HCT116 (cell line): ENCODE results near the gene COMMD10. TPM values are rescaled to one million over a fixed set of nuclear protein-coding genes. Genes with fewer than 3 reads are reported as not detected.

ENCODE experiments used
- ATAC-seq: fragments of 200-7000 bp; cut with Tn5 transposase; 2 replicates; pipeline ENCODE4 v1.9.1; 2020; ENCODE audit warnings: mild to moderate bottlenecking, moderate library complexity
- BruUV-seq: library from RNA; stranded (reverse); fragments of 400-500 nt; replicated peaks from 2 replicates; lab custom pipeline; 2021; lab: Mats Ljungman, UMichigan
- CTCF ChIA-PET: fragments of 300-600 bp; sonication (Branson Sonifier 250); formaldehyde crosslinking; loops from one replicate; lab custom pipeline; 2021; ENCODE audit warnings: antibody characterized with exemption; lab: Charles Lee
- POLR2A ChIA-PET: fragments of 300-600, 350-600 bp; sonication (Branson Sonifier 250); formaldehyde crosslinking; loops from one replicate; lab custom pipeline; 2021; ENCODE audit warnings: antibody characterized with exemption; lab: Charles Lee
- RAD21 ChIA-PET, 2 experiments: fragments of 300-600 bp; sonication (Branson Sonifier 250); formaldehyde crosslinking; loops; one replicate each; lab custom pipeline; 2023; ENCODE audit warnings: low total read pairs in 2 of 2; ENCODE audit not compliant: uncharacterized antibody in 2 of 2, unreplicated experiment in 2 of 2, low non-redundant PET in 1 of 2; lab: Charles Lee
- DNase-seq: peaks from one replicate; pipeline ENCODE4 v3.0.0-alpha.2; 2010; ENCODE audit warnings: low read depth, low spot score
- H2AFZ ChIP-seq: fragments of 200-600 bp; shearing (Covaris generic), sonication (generic); 2 replicates; pipeline ENCODE4 v1.6.1; 2017; ENCODE audit warnings: low read depth, mixed run types, mixed read lengths, antibody characterized with exemption, low read length; ENCODE audit not compliant: poor library complexity, severe bottlenecking
- H3K27ac ChIP-seq: 2 replicates; pipeline ENCODE4 v1.5.1; 2012; ENCODE audit warnings: low read depth, low read length
- H3K27me3 ChIP-seq: fragments of 200-600 bp; sonication (generic); 2 replicates; pipeline ENCODE4 v1.6.1; 2016; ENCODE audit warnings: mixed run types, low read length, mixed read lengths; ENCODE audit not compliant: insufficient read depth
- H3K36me3 ChIP-seq, 2 experiments: fragments of 200-500 bp in 1 of 2; fragments of 200-600 bp in 1 of 2; sonication (Bioruptor generic) in 1 of 2; sonication (generic) in 1 of 2; 2 replicates each; pipeline versions ENCODE4 v1.5.1 to v1.6.1; 2014 to 2016; ENCODE audit warnings: low read length in 2 of 2, inconsistent platforms in 1 of 2, mixed read lengths in 1 of 2, mixed run types in 1 of 2; ENCODE audit not compliant: insufficient read depth in 2 of 2, control insufficient read depth in 1 of 2
- H3K4me1 ChIP-seq, 2 experiments: fragments of 200-600 bp in 1 of 2; sonication (generic) in 1 of 2; 2 replicates each; pipeline versions ENCODE4 v1.5.1 to v1.6.1; 2012 to 2017; ENCODE audit warnings: low read length in 2 of 2, inconsistent platforms in 1 of 2, mild to moderate bottlenecking in 1 of 2, mixed read lengths in 1 of 2, mixed run types in 1 of 2, moderate library complexity in 1 of 2; ENCODE audit not compliant: insufficient read depth in 2 of 2, control insufficient read depth in 1 of 2
- H3K4me2 ChIP-seq: fragments of 200-600 bp; sonication (generic); 2 replicates; pipeline ENCODE4 v1.6.1; 2017; ENCODE audit warnings: mixed run types, low read length, mixed read lengths
- H3K4me3 ChIP-seq, 2 experiments: fragments of 200-600 bp in 1 of 2; sonication (generic) in 1 of 2; replicated peaks in 1 of 2; 2 replicates each; pipeline ENCODE4 v1.5.1; 2011 to 2016; ENCODE audit warnings: low read length in 2 of 2, control low read depth in 1 of 2, low read depth in 1 of 2, mild to moderate bottlenecking in 1 of 2, mixed read lengths in 1 of 2, mixed run types in 1 of 2
- H3K79me2 ChIP-seq: fragments of 200-600 bp; sonication (generic); 2 replicates; pipeline ENCODE4 v1.6.1; 2017; ENCODE audit warnings: mild to moderate bottlenecking, mixed run types, low read length, moderate library complexity, mixed read lengths; ENCODE audit not compliant: insufficient read depth
- H3K9ac ChIP-seq: fragments of 200-600 bp; sonication (generic); 2 replicates; pipeline ENCODE4 v1.6.1; 2016; ENCODE audit warnings: low read length, mixed read lengths
- H3K9me2 ChIP-seq: fragments of 200-600 bp; sonication (generic), shearing (Covaris generic); 2 replicates; pipeline ENCODE4 v1.6.1; 2017; ENCODE audit warnings: mixed run types, mild to moderate bottlenecking, moderate library complexity; ENCODE audit not compliant: insufficient read depth
- H3K9me3 ChIP-seq, 2 experiments: fragments of 200-500 bp in 1 of 2; fragments of 200-600 bp in 1 of 2; sonication (Bioruptor generic) in 1 of 2; sonication (generic) in 1 of 2; 2 replicates each; pipeline ENCODE4 v1.6.1; 2014 to 2017; ENCODE audit warnings: low read length in 2 of 2, mixed read lengths in 2 of 2, inconsistent platforms in 1 of 2, low read depth in 1 of 2, mild to moderate bottlenecking in 1 of 2, mixed run types in 1 of 2, moderate library complexity in 1 of 2; ENCODE audit not compliant: control insufficient read depth in 1 of 2, insufficient read depth in 1 of 2
- H4K20me1 ChIP-seq: fragments of 200-600 bp; sonication (generic), shearing (Covaris generic); 2 replicates; pipeline ENCODE4 v1.6.1; 2017; ENCODE audit warnings: mixed run types, mild to moderate bottlenecking, moderate library complexity; ENCODE audit not compliant: insufficient read depth
- CBX3 ChIP-seq: IDR thresholded peaks from 2 replicates; pipeline ENCODE4 v1.6.1; 2012; ENCODE audit warnings: low read depth
- ELF1 ChIP-seq: IDR thresholded peaks from 2 replicates; pipeline ENCODE4 v1.6.1; 2012; ENCODE audit warnings: low read depth, borderline replicate concordance
- EZH2 ChIP-seq: fragments of 200-600 bp; sonication (generic); IDR thresholded peaks from 2 replicates; pipeline ENCODE4 v1.6.1; 2017; ENCODE audit warnings: antibody characterized with exemption, mixed run types
- EZH2phosphoT487 ChIP-seq: fragments of 200-600 bp; IDR thresholded peaks from 2 replicates; pipeline ENCODE4 v1.6.1; 2018; ENCODE audit warnings: antibody characterized with exemption, borderline replicate concordance
- JUND ChIP-seq: IDR thresholded peaks from 2 replicates; pipeline ENCODE4 v1.6.1; 2012
- POLR2A ChIP-seq: IDR thresholded peaks from 2 replicates; pipeline ENCODE4 v1.7.0; 2011; ENCODE audit warnings: borderline replicate concordance; ENCODE audit not compliant: insufficient read depth, insufficient read length; ENCODE audit errors: extremely low read depth
- POLR2AphosphoS5 ChIP-seq: IDR thresholded peaks from 2 replicates; pipeline ENCODE4 v1.6.1; 2011; ENCODE audit warnings: mild to moderate bottlenecking, low read depth, low read length, moderate library complexity
- SRF ChIP-seq: IDR thresholded peaks from 2 replicates; pipeline ENCODE4 v1.6.1; 2012; ENCODE audit warnings: low read depth
- ZFX ChIP-seq: fragments of 450-650 bp; IDR thresholded peaks from 2 replicates; pipeline ENCODE4 v1.6.1; 2017
- ZNF274 ChIP-seq: fragments of 200-500 bp; sonication (Bioruptor generic); IDR thresholded peaks from 2 replicates; pipeline ENCODE4 v1.6.1; 2014; ENCODE audit warnings: mild to moderate bottlenecking, low read depth, low read length, inconsistent platforms
- intact Hi-C: fragments of 100-400 bp; cut with micrococcal nuclease; formaldehyde crosslinking; loops from 2 replicates; pipeline ENCODE4 v1.10.0; 2022
- total RNA-seq: library from RNA; stranded (reverse); gene quantifications from one replicate; pipeline ENCODE4 v1.2.1, GENCODE V29; 2021; ENCODE audit not compliant: unreplicated experiment
- TF ChIP-seq, protein P1 (sequence below), 3 experiments: fragments of 200-600 bp in 1 of 3; sonication (generic) in 1 of 3; IDR thresholded peaks in 2 of 3; conservative IDR thresholded peaks in 1 of 3; 2 replicates each; pipeline ENCODE4 v1.5.1; 2012 to 2017; ENCODE audit warnings: low read depth in 2 of 3, low read length in 2 of 3, antibody characterized with exemption in 1 of 3, borderline replicate concordance in 1 of 3, control low read depth in 1 of 3, mild to moderate bottlenecking in 1 of 3, mixed read lengths in 1 of 3, mixed run types in 1 of 3, moderate library complexity in 1 of 3; ENCODE audit not compliant: insufficient read depth in 1 of 3
- TF ChIP-seq, protein P2 (sequence below): IDR thresholded peaks from 2 replicates; pipeline ENCODE4 v1.6.1; 2012

Gene COMMD10
- total RNA-seq, 1 experiment from 2014 or later = 35.3 TPM

DNA sequence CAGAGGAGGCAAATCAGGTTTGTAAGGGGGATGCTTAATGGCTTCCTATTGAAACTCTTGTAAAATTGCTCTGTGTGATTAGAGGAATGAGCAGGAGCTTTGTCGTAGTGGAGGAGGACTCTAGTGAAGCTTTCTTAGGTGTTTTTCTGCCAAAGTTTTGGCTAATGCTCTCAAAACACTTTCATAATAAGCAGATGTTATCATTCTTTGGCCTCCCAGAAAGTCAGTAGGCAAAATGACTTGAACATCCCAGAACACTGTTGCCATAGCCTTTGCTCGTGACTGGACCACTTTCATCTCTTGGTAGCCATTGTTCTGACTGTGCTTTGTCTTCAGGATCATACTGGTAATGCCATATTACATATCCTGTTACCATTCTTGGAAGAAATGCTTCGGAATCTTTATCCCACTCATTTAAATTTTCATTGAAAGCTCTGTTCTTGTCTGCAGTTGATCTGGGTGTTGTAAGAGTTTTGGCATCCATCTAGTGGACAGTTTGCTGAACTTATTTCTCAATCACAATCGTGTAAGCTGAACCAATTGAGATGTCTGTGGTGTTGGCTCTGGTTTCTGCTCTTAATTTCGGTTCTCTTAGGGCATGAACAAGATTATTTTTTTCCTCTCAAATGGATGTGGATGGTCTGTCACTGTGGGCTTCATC, 187.6 kb downstream of the COMMD10 start:
- Histone ChIP-seq H4K20me1 (no peaks in the 10 kb centered on the region), H3K4me1 (no peaks in the 10 kb centered on the region), H3K27ac (no peak overlapping the region), H3K79me2 (no peaks in the 10 kb centered on the region), H3K4me2 (no peak overlapping the region), H3K36me3 (no peaks in the 10 kb centered on the region), H2AFZ (no peak overlapping the region), H3K9me3 (peaks cover 0 to 8% of the 10 kb centered on the region in 2 experiments; a peak in 1 of 4 replicates), H3K9ac (no peak overlapping the region), H3K4me3 (no peak overlapping the region), H3K27me3 (no peaks in the 10 kb centered on the region), H3K9me2 (no peaks in the 10 kb centered on the region)
- no TSS peak for BruUV-seq
- CTCF ChIA-PET = no interaction called here
- intact Hi-C loops = no loop called here
- POLR2A ChIA-PET = no interaction called here
- TF ChIP-seq, protein P1, sequence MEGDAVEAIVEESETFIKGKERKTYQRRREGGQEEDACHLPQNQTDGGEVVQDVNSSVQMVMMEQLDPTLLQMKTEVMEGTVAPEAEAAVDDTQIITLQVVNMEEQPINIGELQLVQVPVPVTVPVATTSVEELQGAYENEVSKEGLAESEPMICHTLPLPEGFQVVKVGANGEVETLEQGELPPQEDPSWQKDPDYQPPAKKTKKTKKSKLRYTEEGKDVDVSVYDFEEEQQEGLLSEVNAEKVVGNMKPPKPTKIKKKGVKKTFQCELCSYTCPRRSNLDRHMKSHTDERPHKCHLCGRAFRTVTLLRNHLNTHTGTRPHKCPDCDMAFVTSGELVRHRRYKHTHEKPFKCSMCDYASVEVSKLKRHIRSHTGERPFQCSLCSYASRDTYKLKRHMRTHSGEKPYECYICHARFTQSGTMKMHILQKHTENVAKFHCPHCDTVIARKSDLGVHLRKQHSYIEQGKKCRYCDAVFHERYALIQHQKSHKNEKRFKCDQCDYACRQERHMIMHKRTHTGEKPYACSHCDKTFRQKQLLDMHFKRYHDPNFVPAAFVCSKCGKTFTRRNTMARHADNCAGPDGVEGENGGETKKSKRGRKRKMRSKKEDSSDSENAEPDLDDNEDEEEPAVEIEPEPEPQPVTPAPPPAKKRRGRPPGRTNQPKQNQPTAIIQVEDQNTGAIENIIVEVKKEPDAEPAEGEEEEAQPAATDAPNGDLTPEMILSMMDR (IDR thresholded peaks at IDR 0.05 in 2 of 3, conservative IDR thresholded peaks at IDR 0.05 in 1 of 3; ENCODE audit: borderline replicate concordance in 1 of 3, insufficient read depth in 1 of 3, low read depth in 2 of 3, low read length in 2 of 3) = 0 out of 6 replicates have a peak, but pooled peaks of 1 of the 3 experiments have one; percentile 17
- no peak for TF ChIP-seq EZH2
- no peak for DNase-seq
- RAD21 ChIA-PET = no interaction called here
- ATAC-seq = no peak

DNA sequence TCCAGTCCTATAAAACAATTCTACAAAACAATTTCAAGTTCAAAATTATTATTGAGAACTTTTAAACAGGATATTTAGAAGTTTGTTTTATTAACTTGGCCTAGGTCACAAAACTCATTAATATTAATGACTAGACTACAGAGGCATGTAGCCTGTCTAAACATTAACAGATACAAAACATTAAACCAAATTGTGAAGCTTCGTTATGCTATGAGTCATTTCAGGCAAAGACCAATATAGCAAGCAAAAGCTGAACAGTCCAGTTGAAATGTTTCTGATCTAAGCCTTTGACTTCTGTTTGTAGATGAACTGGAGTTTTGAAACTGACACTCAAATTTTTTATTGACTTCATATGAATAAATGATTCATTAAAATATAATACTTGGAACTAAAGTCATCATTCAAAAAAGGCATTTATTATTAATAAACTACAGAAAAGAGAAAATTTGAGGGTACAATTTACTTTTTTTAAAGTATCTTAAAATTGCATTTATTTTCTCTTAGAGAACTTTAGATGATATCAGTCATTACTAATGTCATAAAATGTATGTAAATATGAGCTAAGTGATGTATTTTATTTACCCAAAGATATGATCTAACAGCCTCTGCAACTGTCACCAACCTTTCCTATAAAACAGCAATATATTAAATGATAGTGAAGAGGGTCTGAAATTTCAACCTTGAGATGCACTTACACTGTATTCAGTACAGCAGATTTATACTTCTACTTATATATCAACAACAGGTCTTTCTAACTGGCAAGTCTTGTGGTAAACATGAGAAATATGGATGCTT, 188.8 kb downstream of the COMMD10 start:
- no TSS peak for BruUV-seq
- no peak overlapping the region for H3K9ac ChIP-seq
- H2AFZ ChIP-seq = no peak overlapping the region
- no peaks in the 10 kb centered on the region for H3K79me2 ChIP-seq
- no peak for DNase-seq
- H3K9me3 ChIP-seq = peaks cover 0 to 13% of the 10 kb centered on the region in 2 experiments; a peak in 1 of 4 replicates
- H3K27ac ChIP-seq = no peak overlapping the region
- H3K4me1 ChIP-seq = no peaks in the 10 kb centered on the region
- ChIA-PET RAD21 (no interaction called here), POLR2A (no interaction called here), CTCF (no interaction called here)
- intact Hi-C loops = no loop called here
- no peak for ATAC-seq
- H3K4me3 ChIP-seq = no peak overlapping the region
- H4K20me1 ChIP-seq = no peaks in the 10 kb centered on the region
- H3K4me2 ChIP-seq = no peak overlapping the region
- H3K36me3 ChIP-seq = no peaks in the 10 kb centered on the region
- H3K27me3 ChIP-seq = no peaks in the 10 kb centered on the region
- no peaks in the 10 kb centered on the region for H3K9me2 ChIP-seq
- TF ChIP-seq EZH2phosphoT487 (no peak), CBX3 (no peak), POLR2A (no peak), POLR2AphosphoS5 (no peak), ZNF274 (no peak), ZFX (no peak), JUND (no peak), SRF (no peak), ELF1 (no peak)
- TF ChIP-seq, protein P2, sequence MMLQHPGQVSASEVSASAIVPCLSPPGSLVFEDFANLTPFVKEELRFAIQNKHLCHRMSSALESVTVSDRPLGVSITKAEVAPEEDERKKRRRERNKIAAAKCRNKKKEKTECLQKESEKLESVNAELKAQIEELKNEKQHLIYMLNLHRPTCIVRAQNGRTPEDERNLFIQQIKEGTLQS = no peak
- TF ChIP-seq, protein P1 (IDR thresholded peaks at IDR 0.05 in 2 of 3, conservative IDR thresholded peaks at IDR 0.05 in 1 of 3; ENCODE audit: borderline replicate concordance in 1 of 3, insufficient read depth in 1 of 3, low read depth in 2 of 3, low read length in 2 of 3) = no peak
